Forelimb muscle (tissue), 1 donor: ENCODE results near the gene AKR1C8. TPM values are rescaled to one million over a fixed set of nuclear protein-coding genes. Genes with fewer than 3 reads are reported as not detected.
"Not testable (repeated sequence)": the region's sequence is repeated elsewhere in the genome, so short reads cannot be mapped to it uniquely, and the experiment has no call there.

ENCODE experiments used
- DNase-seq: peaks from one replicate; pipeline ENCODE4 v3.0.0-alpha.2; 2013; ENCODE audit warnings: low read depth
- polyA plus RNA-seq: library from polyadenylated mRNA; unstranded; fragments of 120-200 nt; gene quantifications from one replicate; pipeline ENCODE4 v1.2.1, GENCODE V29; 2013; ENCODE audit not compliant: insufficient read length

Gene AKR1C8
- polyA plus RNA-seq, 1 donor = not detected

GRCh38 chr10:5168897-5169420 lies 16.0 kb downstream of the AKR1C8 start:
- no peak for DNase-seq

- DNase-seq = no peak
Measured at GRCh38 chr10:5165738-5166137, 19.2 kb downstream of the AKR1C8 start.

- no peak for DNase-seq
Measured at GRCh38 chr10:5163487-5163886, 21.5 kb downstream of the AKR1C8 start.

- no peak for DNase-seq
Measured at GRCh38 chr10:5159126-5159525, 25.8 kb downstream of the AKR1C8 start.

GRCh38 chr10:5157501-5157900 lies 27.4 kb downstream of the AKR1C8 start:
- DNase-seq = no peak

- no peak for DNase-seq
Measured at GRCh38 chr10:5155951-5156350, 29.0 kb downstream of the AKR1C8 start.

- no peak for DNase-seq
Measured at GRCh38 chr10:5151076-5151475, 33.9 kb downstream of the AKR1C8 start.

GRCh38 chr10:5148678-5149032 lies 36.3 kb downstream of the AKR1C8 start:
- no peak for DNase-seq

GRCh38 chr10:5147981-5148677 lies 36.8 kb downstream of the AKR1C8 start:
- no peak for DNase-seq

- no peak for DNase-seq
Measured at GRCh38 chr10:5147255-5147980, 37.5 kb downstream of the AKR1C8 start.

- no peak for DNase-seq
Measured at GRCh38 chr10:5146920-5147254, 38.1 kb downstream of the AKR1C8 start.

- DNase-seq = no peak
Measured at GRCh38 chr10:5143137-5143536, 41.8 kb downstream of the AKR1C8 start.

GRCh38 chr10:5142199-5142598 lies 42.8 kb downstream of the AKR1C8 start:
- DNase-seq = no peak

GRCh38 chr10:5137699-5138098 lies 47.3 kb downstream of the AKR1C8 start:
- not testable (repeated sequence) for DNase-seq

- DNase-seq = no peak
Measured at GRCh38 chr10:5136468-5137087, 48.4 kb downstream of the AKR1C8 start.

GRCh38 chr10:5135581-5135980 lies 49.4 kb downstream of the AKR1C8 start:
- no peak for DNase-seq

- no peak for DNase-seq
Measured at GRCh38 chr10:5125315-5126044, 59.5 kb downstream of the AKR1C8 start.

- DNase-seq = no peak
Measured at GRCh38 chr10:5123886-5124285, 61.1 kb downstream of the AKR1C8 start.

GRCh38 chr10:5119997-5120396 lies 65.0 kb downstream of the AKR1C8 start:
- DNase-seq = not testable (repeated sequence)

- DNase-seq = no peak
Measured at GRCh38 chr10:5117026-5117425, 67.9 kb downstream of the AKR1C8 start.

- no peak for DNase-seq
Measured at GRCh38 chr10:5116621-5117020, 68.3 kb downstream of the AKR1C8 start.

GRCh38 chr10:5109861-5110260 lies 75.1 kb downstream of the AKR1C8 start:
- DNase-seq = not testable (repeated sequence)
